OCI-M2 (cell line): ENCODE data around the gene KRTAP5-3.
"Not testable (repeated sequence)": the region's sequence is repeated elsewhere in the genome, so short reads cannot be mapped to it uniquely, and the experiment has no call there.

Experiments used
- DNase-seq: peaks from one replicate; lab custom pipeline; 2025; ENCODE audit not compliant: unreplicated experiment; lab: John Stamatoyannopoulos, UW

The KRTAP5-3 gene, protein sequence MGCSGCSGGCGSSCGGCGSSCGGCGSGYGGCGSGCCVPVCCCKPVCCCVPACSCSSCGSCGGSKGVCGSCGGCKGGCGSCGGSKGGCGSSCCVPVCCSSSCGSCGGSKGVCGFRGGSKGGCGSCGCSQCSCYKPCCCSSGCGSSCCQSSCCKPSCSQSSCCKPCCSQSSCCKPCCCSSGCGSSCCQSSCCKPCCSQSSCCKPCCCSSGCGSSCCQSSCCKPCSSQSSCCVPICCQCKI

DNA sequence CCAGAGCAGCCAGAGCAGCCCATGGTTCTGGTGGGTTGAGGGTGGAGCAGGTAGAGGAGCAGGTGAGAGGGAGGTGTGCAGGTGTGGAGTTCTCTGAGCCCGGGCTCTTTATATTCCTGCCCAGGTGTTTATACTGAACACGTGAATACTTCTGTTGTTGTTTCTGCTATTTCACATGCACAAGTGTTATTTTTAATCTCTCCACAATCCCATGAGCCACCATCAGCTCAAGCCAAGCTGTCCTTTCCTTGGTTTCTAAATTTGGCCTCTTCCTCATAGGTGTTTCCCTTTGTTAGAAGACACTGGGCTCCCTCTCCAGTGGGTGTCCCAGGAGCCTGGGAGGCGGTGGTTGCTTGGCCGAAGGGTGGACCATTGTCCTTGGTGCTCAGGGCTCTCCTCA is at the start of gene KRTAP5-3:
Gene KRTAP5-3, minus strand, starts transcription at position 101 of the 400 bp plus-strand sequence. Its CDS starts 78 bp downstream, at position 23.
- no peak for DNase-seq

DNA sequence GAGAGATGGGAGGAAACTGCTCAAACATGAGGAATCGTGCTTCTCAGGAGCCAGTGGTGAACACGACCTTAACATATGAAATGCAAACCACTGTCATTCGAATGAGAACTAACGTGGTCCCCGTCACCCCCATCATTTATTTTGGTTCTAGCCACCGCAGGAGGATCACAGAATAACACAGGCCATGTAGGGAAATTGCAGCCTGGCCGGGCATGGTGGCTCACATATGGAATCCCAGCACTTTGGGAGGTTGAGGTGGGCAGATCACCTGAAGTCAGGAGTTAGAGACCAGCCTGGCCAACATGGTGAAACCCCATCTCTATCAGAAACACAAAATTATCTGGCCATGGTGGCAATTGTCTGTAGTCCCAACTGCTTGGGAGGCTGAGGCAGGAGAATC is 48.4 kb upstream of the KRTAP5-3 start:
- no peak for DNase-seq

DNA sequence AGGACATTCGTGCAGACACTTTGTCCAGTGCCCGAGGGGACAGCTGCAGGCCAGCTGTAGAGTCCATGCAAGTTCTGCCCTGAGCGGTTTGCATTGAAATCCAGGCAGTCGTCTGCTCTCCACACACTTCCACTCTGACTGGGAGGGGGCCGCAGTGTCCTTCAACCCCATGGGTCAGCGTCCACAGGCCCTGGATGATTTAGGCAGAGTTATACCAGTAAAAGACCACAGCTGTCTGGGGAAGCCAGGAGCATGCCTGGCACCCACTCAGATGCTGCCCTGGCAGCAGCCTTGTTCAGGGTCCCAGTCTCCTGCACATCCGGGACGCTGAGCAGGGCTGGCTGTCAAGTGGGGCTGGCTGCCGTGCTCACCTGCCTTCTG is 47.8 kb upstream of the KRTAP5-3 start:
- no peak for DNase-seq

DNA sequence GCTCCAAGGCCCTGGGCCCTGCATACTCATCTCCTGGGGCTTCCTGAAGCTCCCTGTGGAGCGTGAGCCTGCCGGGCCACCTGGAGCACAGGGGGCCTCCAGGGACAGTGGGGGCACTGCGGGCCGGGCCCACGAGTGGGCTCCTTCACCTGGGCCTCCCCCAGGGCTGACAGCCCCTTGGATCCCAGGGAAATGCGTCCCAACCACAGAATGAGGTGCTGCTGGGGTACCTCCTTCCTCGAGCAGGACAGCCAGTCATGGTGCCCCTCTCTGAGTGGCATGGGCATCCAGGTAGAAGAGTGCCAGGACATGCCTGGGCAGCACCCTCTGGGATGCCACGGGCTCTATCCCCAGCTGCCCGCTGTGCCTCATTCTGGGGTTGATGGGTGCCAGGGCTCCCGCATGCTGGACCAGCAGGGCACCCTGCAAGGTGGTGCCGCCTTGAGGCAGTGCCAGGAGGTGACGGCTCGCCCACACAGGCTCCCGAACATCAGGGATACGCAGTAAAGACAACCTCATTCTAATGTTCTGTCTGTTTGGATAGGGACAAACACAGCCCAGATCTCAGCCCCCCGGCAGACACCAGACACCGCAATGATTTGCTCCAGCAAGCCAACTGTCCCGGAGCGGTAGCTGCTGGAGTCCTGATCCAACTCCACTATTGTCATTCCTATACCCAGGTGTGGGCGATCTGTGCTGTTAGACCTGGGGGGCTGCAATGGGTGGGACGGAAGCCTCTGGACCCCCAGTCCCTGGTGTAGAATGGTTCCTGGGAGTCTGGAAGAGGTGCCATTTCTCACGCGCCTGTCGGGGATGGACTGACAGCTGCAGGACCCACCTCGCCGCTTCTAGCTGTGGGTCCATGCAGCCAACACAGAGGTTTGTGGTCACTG is 47.2 kb upstream of the KRTAP5-3 start:
- DNase-seq: no peak

DNA sequence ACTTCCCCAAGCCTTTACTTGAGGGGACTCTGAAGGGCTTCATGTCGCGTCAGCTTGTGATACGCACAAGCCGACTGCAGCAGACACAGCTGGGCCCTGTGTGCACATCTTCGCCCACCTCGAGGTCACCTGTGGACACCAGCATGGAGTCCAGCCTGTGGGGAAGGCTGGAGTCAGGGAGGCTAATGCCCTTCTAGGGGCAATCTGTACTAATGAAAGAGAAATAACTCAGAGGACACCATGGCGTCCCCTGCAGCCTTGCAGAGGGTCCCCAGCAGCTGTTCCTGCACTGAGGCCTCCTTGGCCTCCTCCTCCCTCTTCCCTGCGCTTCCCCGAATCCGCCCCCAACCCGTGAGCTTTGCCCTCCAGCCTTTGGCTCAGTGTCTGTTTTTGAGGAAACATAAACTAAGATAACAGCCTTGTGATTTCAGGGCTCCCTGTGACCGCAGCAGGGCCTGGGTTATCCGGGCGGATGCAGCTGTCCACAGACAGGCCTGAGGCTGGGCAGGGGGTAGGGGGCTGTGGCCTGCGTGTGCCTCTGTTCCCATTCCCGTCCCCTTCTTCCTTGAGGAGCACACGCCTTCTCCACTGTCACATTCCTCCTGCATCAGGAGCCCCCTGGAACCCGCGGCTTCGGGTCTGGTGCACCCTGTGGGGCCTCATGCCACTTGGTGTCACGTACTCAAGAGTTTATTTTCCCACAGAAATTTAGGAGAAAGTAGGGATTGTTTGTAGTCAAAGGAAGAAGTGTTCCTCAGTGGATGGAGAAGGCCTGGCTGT is 46.3 kb upstream of the KRTAP5-3 start:
- DNase-seq: no peak

DNA sequence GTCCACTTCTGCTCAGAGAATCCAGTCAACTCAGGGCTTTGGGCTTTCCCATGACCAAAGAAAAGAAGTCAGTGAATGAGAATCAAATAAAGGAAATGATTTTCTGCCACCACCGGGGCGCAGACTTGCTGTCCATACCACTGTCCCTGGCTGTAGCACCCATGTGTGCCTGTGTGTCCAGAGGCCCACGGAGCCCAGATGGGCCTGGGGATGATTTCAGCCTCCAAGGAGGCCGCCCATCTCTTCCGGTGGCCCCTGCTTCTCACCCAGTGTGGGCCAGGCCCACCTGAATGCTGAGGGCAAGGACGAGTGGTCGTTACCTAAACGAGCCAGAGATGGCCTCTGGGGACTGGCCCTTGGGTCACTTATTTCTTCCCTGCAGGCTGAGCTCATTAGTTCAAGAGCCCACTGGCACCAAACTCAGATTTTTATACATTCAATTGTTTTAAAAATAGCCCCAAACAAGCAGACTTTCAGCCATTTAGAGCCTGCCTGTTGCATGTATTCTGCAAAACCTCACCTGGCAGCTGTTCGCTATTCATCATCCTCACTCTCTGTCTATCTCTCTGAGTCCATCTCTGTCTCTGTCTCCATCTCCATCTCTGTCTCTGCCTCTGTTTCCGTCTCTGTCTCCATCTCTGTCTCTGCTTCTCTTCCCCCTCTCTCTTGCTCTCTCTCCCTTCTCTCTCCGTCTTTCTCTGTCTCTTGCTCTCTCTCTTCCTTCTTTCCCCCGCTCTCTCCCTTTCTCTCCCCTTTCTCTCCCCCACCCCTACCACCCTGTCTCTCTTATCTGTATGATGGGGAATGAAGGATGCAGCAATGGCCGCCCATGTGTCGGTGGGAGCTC is 45.5 kb upstream of the KRTAP5-3 start:
- no peak for DNase-seq

DNA sequence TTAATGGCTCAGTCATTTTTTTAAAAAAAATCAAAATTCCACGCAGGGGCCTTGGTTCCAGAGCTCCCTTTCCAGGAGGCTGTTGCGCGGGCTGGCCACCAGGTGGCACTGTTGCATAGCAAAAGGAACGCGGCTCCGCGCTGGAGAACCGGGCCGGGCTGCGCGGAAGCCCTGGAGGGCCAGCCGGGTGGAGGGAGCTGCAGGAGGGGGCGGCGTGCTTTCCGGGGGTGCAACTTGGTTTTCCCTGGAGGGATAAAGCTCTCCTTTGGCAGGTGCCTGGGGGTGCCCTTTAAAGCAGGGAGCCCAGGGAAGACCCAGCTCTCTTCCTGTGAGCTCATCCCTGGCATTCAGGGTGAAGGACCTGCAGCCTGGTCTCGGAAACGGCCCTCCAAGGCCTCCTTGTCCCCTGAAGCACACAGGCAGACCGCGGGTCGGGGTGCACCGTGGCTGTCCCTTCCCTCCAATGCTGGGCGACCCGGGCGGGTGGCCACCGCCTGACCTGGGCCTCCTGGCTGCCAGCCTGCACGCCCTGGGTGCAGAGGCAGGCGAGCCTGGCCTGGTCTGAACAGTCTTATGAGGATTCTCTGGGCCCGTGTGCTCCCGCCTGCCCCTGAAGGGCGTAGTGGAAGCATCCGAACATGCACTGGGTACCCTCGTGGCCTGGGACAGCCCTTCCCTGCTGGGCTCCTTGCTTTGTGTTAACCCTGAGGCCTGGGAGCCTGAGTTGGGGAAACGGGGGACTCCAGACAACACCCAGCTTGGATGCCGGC is 44.7 kb upstream of the KRTAP5-3 start:
- DNase-seq: no peak

DNA sequence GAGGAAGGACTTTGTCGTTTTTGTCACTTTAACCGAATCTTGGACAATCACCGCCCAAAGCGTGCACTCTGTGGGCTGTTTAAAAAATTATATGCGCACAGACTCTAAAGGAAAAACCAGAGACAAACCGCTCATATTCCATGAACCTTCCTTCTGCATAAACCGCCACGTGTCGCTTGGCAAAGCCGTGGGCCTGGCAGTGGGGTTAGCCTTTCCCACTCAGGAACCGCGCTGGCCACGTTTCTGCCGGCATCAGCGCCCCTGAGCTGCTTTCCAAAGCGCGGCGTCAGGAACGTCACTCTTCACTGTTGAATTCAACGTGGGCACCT is 44.1 kb upstream of the KRTAP5-3 start:
- DNase-seq: no peak

DNA sequence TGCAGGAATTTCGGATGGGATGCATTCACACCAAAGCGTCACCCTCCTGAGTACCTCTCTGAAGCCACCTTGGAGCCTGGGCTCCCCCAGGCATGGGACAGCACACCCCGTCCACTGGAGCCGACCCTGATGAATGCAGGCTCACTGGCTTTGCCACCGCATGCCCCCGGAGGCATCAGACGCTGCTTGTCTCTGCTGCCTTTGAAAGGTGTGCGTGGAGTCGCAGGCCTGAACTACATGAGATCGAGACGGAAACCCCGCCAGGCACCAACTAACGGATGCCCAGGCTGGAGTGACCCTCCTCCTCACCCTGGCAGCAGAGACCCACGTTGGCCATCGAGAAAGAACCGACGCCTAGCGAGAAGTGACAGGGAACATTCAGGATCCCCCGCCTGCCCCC is 43.8 kb upstream of the KRTAP5-3 start:
- DNase-seq: no peak

DNA sequence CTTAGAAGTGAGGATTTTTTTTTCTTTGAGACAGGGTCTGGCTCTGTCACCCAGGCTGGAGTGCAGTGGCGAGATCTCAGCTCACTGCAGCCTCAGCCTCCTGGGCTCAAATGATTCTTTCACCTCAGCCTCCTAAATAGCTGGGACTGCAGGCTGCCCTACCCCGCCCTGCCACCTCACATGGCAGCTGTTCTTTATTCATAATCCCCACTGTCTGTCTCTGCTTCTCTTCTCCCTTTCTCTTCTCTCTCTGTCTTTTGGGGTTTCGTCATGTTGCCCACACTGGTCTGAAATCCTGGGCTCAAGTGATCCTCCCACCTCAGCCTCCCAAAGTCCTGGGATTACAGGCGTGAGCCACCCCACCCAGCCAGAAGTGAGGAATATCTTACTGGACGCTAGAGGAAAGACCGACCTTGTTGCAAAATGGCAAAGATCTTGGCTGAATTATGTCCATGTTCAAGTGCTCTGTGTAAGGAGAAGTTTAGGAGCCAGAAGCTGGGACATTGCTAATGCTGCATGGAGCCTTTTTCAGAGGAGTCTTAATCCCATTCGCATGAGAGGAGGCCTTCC is 43.2 kb upstream of the KRTAP5-3 start:
- no peak for DNase-seq

DNA sequence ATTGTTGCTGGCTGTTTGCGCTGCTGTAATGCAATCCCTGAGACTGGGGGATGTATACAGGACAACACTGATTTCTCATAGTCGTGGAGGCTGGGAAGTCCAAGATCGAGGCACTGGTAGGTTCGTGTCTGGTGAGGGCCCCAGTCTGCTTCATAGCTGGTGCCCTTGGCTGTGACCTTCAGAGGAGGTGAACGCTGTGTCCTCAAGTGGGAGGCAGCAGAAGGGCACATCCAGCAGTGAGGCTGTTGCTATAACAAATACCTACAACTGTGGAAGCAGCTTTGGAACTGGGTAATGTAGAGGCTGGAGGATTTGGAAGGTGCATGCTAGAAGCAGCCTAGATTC is 42.6 kb upstream of the KRTAP5-3 start:
- no peak for DNase-seq

DNA sequence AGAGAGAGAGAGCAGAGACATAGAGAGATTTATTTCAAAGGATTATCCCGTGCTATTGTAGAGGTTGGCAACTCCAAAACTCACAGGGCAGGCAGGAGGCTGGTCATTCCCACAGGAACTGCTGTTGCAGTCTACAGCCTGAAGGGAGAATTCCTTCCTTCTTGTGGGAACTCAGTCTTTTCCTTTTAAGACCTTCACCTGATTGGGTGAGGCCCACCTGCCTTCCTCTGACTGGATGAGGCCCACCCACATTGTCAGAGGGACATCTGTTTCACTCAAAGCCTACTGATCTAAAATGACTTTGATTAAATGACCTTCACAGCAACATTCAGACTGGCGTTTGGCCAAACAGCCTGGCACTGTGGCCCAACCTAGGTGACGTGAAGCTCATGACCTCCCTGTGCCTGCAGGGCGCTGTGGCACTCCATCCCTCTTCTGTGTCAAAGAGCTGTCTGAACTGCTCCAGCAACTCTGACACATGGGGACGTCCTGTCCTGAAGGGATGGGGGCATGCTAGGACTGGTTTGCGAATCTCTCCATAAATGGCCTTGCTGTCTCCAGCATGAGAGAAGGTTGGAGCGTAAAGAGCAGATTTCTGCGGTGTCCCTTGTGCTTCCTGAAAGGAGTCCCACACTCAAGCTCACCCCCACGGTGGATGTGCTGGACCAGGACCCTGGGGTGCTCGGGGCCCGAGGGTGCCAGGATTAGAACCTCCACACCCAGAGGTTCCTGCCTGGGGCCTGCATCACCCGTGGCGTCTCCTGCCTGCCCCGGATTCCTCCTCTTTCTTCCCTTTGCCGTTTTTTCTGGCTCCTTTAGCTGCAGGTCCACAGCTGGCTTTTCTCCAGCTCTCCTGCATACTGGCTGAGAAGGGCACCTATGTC is 42.0 kb upstream of the KRTAP5-3 start:
- DNase-seq: no peak

DNA sequence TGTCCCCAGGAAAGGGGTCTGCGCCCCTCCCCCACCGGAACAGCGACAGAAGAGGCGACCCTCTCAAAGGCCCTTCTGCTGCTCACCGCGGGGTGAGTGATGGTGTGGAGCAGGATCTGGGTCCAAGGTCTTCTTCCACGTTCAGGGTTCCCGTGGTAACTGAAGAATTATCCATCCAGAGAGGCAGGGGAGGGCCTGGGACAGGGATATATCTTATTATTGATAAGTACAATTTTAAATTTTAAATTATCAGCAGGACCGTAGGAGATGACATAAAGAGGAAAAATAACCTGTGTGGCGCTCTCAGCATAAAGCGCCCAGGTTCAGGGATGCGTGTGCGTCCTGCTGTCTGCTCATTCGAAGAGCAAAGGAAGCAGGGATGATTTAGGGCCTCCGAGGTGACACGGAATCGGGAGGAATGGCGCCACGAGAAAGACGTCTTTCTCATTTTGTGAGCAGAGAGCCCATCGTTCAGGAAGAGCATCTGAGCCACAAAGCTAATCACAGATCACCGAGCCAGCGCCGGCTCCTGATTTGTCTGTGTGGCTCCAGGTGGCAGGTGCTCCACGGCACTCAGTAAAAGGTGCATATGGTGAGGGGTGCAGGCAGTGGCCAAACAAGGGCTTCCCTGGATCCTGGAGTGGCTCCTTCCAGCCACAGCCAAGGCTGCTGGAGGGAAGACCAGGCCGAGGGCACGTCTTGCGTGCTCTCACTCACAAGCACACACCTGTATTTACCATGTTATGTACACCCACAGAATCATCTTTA is 40.6 kb upstream of the KRTAP5-3 start:
- no peak for DNase-seq

DNA sequence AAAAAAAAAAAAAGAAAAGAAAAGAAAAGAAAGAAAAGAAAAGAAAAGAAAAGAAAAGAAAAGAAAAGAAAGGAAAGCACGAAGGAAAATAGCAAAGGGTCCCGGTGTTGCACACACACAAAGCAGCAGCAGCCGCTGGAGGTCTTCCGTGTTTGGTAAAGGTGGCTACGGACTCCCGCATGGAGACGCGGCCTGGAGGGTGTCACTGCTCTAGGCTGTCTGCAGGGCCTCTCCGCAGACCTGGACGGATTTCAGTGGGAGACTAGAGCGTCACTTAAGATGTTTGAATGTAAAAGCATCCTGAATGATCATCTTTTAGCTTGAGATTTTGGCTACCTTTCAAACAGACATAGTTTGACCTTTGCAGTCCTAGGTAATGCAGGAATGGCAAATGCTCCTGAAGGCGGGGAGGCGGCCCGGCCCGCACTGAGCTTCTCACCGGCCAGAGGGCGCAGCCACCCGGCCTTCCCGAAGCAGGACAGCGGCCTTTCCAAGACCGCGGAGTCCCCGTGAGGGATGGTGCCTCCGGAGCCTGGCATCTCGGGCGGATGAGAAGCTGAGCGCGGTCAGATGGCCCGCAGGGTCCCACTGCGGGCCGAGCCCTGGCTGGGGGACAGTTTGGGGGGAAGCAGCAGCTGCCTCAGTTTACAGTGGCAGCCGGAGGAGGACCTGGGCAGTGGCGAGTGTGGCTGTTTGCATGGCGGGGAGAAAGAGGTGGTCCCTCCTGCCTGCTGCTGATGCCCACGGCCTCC is 39.8 kb upstream of the KRTAP5-3 start:
- no peak for DNase-seq

DNA sequence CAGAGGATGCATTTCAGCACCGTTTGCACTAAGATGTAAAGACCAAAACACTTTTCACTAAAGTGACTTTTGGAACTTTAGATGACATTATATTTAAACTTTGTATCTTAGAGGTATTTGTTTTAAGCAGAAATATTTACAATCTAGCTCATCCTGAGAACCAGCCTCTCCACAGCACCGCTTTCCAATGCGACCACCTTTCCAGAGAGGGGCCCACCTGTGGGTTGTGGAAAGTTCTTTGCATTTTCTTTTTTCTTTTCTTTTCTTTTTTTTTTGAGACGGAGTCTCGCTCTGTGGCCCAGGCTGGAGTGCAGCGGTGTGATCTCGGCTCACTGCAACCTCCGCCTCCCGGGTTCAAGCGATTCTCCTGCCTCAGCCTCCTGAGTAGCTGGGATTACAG is 38.3 kb upstream of the KRTAP5-3 start:
- DNase-seq: not testable (repeated sequence)

DNA sequence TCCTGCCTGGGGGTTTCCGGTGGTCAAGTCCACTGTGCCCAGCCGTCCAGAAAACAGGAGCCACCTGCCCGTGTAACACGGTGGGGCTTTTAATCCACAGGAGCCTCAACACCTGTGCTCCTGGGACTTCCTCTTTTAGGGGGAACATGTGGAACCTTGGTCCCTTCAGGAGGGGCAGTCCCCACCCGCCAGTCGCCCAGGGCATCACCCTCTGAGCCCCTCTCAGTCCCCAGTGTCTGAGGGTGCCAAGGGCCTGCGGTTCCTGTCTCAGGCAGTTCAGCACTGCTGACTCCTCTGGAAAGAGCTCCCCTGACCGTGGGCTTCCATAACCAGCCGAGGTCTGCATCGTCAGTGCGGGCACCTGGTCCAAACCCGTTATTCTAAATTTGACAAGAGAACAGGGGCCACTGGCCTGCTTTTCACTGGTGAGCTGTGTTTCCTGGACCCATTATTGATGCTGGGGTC is 37.1 kb upstream of the KRTAP5-3 start:
- no peak for DNase-seq

DNA sequence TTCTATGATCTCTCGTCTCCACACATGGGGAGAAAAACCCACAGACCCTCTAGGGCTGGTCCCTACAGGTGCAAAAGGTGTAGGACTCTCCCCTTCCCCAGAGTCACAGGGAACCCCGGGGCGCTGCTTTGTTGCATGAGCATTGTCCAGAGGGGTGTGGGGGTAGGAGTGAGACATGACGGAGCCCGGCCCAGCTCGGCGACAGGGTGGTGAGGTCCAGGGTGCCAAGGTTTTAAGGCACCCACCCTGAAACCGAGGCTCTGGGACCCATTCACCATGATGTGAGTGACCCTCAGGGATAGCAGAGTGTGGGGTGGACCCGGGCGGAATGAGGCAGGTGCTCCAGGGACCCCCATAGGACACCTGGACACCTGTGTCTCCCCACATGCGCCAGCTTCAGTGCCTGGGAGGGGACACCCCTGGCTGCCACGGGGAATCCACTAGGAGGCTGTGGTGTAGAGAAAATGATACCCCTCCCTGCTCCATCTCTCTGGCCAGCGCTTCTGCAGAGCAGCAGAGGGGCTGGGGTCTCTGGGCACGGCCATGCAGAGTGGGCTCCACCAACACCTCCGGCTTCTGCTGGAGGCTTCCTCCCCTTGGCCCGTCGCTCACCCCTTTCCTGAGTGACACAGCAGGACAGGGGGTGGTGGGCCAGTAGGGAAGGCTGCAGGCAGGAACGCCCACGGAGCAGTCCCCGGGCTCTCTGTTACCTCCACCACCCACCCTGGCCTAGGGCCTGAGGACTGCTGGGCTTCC is 36.5 kb upstream of the KRTAP5-3 start:
- DNase-seq: no peak
